Peyer's patch (tissue), 4 donors: ENCODE measurements around the gene CNTN5.

Experiments used
- CTCF ChIP-seq, 6 experiments: fragments of 450-650 bp in 4 of 6; fragments of 200-600 bp in 2 of 6; sonication (generic) in 1 of 6; IDR thresholded peaks; one replicate each; pipeline ENCODE4 v1.5.1; 2017 to 2019; ENCODE audit warnings: antibody characterized with exemption in 6 of 6, mild to moderate bottlenecking in 3 of 6, moderate library complexity in 1 of 6
- POLR2A ChIP-seq, 2 donors: fragments of 450-650 bp; IDR thresholded peaks; one replicate each; pipeline ENCODE4 v1.5.1; 2017; ENCODE audit warnings: antibody characterized with exemption in 2 of 2, mild to moderate bottlenecking in 2 of 2, moderate library complexity in 2 of 2

- TF ChIP-seq CTCF (IDR thresholded peaks at IDR 0.05), result no peak
- TF ChIP-seq POLR2A (IDR thresholded peaks at IDR 0.05), result no peak
These were observed 1187.5 kb downstream of the CNTN5 start for GRCh38 chr11:100208207-100208606.
